WERI-Rb-1 (cell line): Measurements from ENCODE around the gene TCF25.

Source experiments
- DNase-seq: peaks from one replicate; pipeline ENCODE4 v3.0.0-alpha.2; 2020
- H3K27ac ChIP-seq: fragments of 250-450 bp; sonication (Bioruptor Pico); 2 replicates; pipeline ENCODE4 v1.5.1; 2020; ENCODE audit warnings: mild to moderate bottlenecking, moderate library complexity
- H3K27me3 ChIP-seq: fragments of 250-450 bp; sonication (Bioruptor Pico); 2 replicates; pipeline ENCODE4 v1.5.1; 2021; ENCODE audit warnings: mild to moderate bottlenecking, low read depth, moderate library complexity; ENCODE audit not compliant: insufficient read depth, severe bottlenecking
- H3K36me3 ChIP-seq: fragments of 250-450 bp; sonication (Bioruptor Pico); 2 replicates; pipeline ENCODE4 v1.5.1; 2020; ENCODE audit warnings: mild to moderate bottlenecking, moderate library complexity
- H3K4me3 ChIP-seq: 2 replicates; pipeline ENCODE4 v1.5.1; 2011; ENCODE audit warnings: low read depth, mild to moderate bottlenecking, control low read depth, low read length
- H3K9me3 ChIP-seq: fragments of 250-450 bp; sonication (Bioruptor Pico); 2 replicates; pipeline ENCODE4 v1.5.1; 2021; ENCODE audit warnings: mild to moderate bottlenecking, moderate library complexity; ENCODE audit not compliant: severe bottlenecking
- TF ChIP-seq, protein P1 (sequence below): IDR thresholded peaks from 2 replicates; pipeline ENCODE4 v1.5.1; 2011; ENCODE audit warnings: low read depth, mild to moderate bottlenecking, control low read depth, inconsistent platforms, low read length

TCF25 gene

DNA sequence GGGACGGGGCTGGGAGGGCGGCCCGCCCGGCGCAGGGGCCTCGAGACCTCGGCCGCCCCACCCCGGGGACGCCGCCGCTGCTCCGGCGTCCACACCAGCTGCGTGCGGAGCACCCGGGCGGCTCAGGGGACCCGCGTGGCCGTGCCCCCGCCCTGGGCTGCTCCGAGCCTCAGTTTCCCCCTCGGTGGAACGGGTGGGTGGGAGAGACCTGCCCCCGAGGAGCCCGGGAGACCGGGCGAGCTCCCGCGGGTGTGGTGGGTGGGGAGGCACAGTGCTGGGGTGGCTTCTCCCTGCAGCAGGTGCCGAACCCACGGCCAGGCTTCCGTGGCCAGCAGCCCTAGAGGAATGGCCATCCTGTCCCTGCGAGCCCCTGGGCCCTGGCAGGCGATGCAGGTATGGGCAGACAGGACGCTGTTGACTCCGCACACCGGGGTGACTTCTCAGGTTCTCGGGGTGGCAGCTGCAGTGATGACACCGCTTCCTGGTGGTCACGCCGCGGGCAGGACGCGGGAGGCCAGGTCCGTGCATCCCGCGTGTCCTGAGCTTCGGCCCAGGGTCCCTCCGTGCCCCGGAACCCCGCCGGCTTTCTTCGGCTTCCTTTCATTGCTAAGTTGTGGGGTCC, 75.8 kb downstream of the TCF25 start:
- no peaks in the 10 kb centered on the region for H3K36me3 ChIP-seq
- DNase-seq: no peak
- H3K9me3 ChIP-seq: no peaks in the 10 kb centered on the region
- H3K27ac ChIP-seq: no peak overlapping the region
- no peaks in the 10 kb centered on the region for H3K27me3 ChIP-seq
- TF ChIP-seq, protein P1, sequence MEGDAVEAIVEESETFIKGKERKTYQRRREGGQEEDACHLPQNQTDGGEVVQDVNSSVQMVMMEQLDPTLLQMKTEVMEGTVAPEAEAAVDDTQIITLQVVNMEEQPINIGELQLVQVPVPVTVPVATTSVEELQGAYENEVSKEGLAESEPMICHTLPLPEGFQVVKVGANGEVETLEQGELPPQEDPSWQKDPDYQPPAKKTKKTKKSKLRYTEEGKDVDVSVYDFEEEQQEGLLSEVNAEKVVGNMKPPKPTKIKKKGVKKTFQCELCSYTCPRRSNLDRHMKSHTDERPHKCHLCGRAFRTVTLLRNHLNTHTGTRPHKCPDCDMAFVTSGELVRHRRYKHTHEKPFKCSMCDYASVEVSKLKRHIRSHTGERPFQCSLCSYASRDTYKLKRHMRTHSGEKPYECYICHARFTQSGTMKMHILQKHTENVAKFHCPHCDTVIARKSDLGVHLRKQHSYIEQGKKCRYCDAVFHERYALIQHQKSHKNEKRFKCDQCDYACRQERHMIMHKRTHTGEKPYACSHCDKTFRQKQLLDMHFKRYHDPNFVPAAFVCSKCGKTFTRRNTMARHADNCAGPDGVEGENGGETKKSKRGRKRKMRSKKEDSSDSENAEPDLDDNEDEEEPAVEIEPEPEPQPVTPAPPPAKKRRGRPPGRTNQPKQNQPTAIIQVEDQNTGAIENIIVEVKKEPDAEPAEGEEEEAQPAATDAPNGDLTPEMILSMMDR: no peak
- H3K4me3 ChIP-seq: peak overlapping the region; percentile 40

DNA sequence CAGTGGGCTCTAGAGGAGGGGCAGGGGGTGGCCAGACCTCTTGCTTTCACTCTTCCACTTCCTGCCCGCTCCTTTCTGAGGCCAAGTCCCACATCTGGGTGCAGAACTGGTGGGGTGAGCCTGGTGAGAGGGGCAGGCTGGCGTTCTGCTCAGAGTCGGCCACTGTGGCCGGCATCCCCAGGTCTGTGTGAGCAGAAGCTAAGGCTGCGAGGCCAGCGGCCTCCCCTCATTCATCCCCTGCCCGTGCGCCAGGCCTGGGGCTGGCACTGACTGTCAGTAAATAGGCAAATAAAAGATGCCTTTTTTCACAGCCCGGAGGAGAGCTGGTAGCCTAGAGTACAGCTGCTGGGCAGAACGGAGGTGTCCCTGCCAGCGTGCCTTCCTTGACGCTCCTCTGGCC, 76.4 kb downstream of the TCF25 start:
- Histone ChIP-seq H3K27me3 (no peaks in the 10 kb centered on the region), H3K36me3 (no peaks in the 10 kb centered on the region), H3K27ac (no peak overlapping the region), H3K4me3 (no peak overlapping the region), H3K9me3 (no peaks in the 10 kb centered on the region)
- no peak for DNase-seq
- TF ChIP-seq, protein P1: no peak

DNA sequence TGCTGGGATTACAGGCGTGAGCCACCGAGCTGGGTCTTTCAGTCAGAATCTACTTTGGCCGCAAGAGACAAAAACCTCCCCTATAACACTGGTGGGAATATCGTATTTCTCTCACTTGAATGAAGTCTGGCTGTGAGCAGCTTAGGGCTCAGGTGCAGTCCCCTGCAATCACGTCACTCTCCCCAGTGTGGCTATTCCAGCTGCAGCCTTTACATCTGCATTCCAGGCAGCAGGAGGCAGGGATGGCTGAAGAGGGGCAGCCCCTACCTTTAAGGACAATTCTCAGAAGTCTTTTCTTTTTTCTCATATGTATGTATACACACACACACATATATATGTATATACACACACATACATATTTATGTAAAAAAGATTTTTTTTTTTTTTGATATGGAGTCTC, 78.1 kb downstream of the TCF25 start:
- Histone ChIP-seq H3K4me3 (no peak overlapping the region), H3K27ac (no peak overlapping the region), H3K27me3 (no peaks in the 10 kb centered on the region), H3K9me3 (no peaks in the 10 kb centered on the region), H3K36me3 (no peaks in the 10 kb centered on the region)
- DNase-seq: no peak
- TF ChIP-seq, protein P1: no peak

DNA sequence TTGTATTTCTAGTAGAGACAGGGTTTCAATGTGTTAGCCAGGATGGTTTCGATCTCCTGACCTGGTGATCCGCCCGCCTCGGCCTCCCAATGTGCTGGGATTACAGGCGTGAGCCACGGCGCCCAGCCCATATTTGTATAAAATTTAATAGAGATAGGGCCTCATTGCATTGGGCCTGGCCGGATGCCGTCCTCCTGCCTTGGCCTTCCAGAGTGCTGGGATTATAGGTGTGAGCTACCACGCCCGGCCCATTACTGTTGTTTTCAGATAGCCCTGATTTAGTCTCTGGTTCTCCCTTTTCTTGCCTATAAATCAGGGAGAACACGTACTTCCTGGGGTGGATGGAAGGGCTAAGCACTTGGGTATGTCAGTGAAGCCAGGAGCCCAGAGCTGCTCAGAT, 78.7 kb downstream of the TCF25 start:
- H3K27ac ChIP-seq: no peak overlapping the region
- no peaks in the 10 kb centered on the region for H3K9me3 ChIP-seq
- TF ChIP-seq, protein P1: no peak

DNA sequence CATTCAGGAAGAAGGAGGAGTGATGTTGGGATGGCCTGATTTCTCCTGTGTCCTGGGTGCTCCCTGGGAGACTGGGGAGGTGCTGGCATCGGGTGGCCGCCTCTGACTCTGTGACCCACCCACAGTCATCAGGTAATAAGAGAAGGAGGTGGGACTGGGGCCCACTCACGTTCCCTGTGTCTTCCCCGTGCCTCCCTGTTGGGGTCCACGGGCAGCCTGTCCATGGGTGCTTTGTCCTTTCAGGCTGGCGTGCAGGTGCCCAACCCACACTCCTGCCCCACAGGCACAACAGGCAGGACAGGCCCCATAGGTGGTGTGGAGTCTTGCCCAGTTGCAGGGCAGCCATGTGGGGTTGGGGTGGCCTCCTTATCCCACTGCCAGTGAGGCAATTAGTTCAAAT, 79.2 kb downstream of the TCF25 start:
- Histone ChIP-seq H3K4me3 (no peak overlapping the region), H3K36me3 (no peaks in the 10 kb centered on the region)
- TF ChIP-seq, protein P1: no peak

More for the DNA sequence above, 78.7 kb downstream of the TCF25 start:
- Histone ChIP-seq H3K36me3 (no peaks in the 10 kb centered on the region), H3K27me3 (no peaks in the 10 kb centered on the region), H3K4me3 (no peak overlapping the region)
- DNase-seq: no peak

DNA sequence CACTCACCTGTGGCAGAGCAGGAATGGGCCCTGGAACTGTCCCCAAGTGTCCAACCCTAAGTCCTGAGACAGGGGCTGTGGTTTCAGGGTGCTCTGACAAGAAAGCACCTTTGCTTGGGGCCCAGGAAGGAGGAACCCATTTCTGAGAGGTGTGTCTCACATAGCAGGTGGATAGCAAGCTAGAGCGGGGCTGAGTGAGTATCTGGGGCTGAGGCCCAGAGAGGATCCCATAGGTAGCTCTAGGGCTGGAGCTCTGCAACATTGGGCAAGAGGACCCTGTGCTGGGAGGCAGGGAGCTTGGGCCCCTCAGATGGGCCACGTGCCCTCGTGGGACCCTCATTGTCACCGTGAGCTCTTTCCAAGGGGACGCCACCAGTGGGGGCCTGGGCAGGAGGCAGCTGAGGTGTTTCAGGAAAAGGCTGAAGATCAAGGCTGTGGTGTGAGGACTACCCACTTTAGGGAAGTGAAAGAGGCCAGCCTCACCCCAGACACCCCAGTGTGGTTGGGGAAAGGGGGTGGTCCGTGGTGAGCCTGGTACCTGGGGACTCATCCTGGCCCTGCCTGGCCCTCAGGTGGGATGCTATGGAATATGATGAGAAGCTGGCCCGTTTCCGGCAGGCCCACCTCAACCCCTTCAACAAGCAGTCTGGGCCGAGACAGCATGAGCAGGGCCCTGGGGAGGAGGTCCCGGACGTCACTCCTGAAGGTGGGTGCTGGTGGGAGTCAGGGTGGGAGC, 80.4 kb downstream of the TCF25 start:
- DNase-seq: no peak
- peaks cover under 1% of the 10 kb centered on the region; the same call in 1 of the 2 replicates for H3K36me3 ChIP-seq
- H3K4me3 ChIP-seq: no peak overlapping the region
- TF ChIP-seq, protein P1: no peak
- H3K27ac ChIP-seq: no peak overlapping the region
- no peaks in the 10 kb centered on the region for H3K9me3 ChIP-seq
- H3K27me3 ChIP-seq: no peaks in the 10 kb centered on the region

More for the DNA sequence above, 79.2 kb downstream of the TCF25 start:
- Histone ChIP-seq H3K27ac (no peak overlapping the region), H3K27me3 (no peaks in the 10 kb centered on the region), H3K9me3 (no peaks in the 10 kb centered on the region)
- no peak for DNase-seq
